HG02870 (cell line): ENCODE data around the gene RANBP2.

Source experiments
- ATAC-seq: cut with Tn5 transposase; IDR thresholded peaks from one replicate; pipeline ENCODE4 v1.9.1; 2021; ENCODE audit warnings: mild to moderate bottlenecking, moderate library complexity; ENCODE audit not compliant: unreplicated experiment

The RANBP2 gene

GRCh38 chr2:108833219-108833618 is 113.9 kb downstream of the RANBP2 start:
- ATAC-seq: no peak

- no peak for ATAC-seq
These were observed 115.3 kb downstream of the RANBP2 start for GRCh38 chr2:108834620-108835019.

- ATAC-seq: peak; percentile 71
These were observed 115.8 kb downstream of the RANBP2 start for GRCh38 chr2:108835040-108835439.
